Glutamatergic neuron (in vitro differentiated cells): ENCODE measurements around the gene TSFM. TPM values are rescaled to one million over a fixed set of nuclear protein-coding genes. Genes with fewer than 3 reads are reported as not detected.

Experiments
- DNase-seq: peaks from one replicate; pipeline ENCODE4 v3.0.0; 2022
- H3K27ac Mint-ChIP-seq: one replicate; pipeline ENCODE4 v1.8.0; 2020; ENCODE audit warnings: mild to moderate bottlenecking, mixed read lengths, inconsistent platforms; ENCODE audit not compliant: unreplicated experiment
- H3K27me3 Mint-ChIP-seq: one replicate; pipeline ENCODE4 v1.8.0; 2020; ENCODE audit warnings: mild to moderate bottlenecking, moderate library complexity, mixed read lengths, inconsistent platforms; ENCODE audit not compliant: unreplicated experiment
- H3K36me3 Mint-ChIP-seq: one replicate; pipeline ENCODE4 v1.8.0; 2020; ENCODE audit warnings: mild to moderate bottlenecking, mixed read lengths, inconsistent platforms; ENCODE audit not compliant: unreplicated experiment
- H3K4me1 Mint-ChIP-seq: one replicate; pipeline ENCODE4 v1.8.0; 2020; ENCODE audit warnings: mild to moderate bottlenecking, low read depth, mixed read lengths, inconsistent platforms; ENCODE audit not compliant: unreplicated experiment
- H3K4me3 Mint-ChIP-seq: one replicate; pipeline ENCODE4 v1.8.0; 2020; ENCODE audit warnings: mild to moderate bottlenecking, mixed read lengths, inconsistent platforms; ENCODE audit not compliant: unreplicated experiment
- H3K9me3 Mint-ChIP-seq: one replicate; pipeline ENCODE4 v1.8.0; 2020; ENCODE audit warnings: mild to moderate bottlenecking, moderate library complexity, mixed read lengths, inconsistent platforms; ENCODE audit not compliant: unreplicated experiment
- total RNA-seq: library from RNA; stranded (reverse); fragmentation: NEBNext Ultra II Directional; extraction: Animal tissue kit (Norgen Biotek cat#: 25700); gene quantifications from one replicate; pipeline ENCODE4 v1.2.1, GENCODE V29; 2021; ENCODE audit not compliant: unreplicated experiment
- TF ChIP-seq, protein P1 (sequence below): fragments of 200-600 bp; sonication (generic); IDR thresholded peaks from one replicate; pipeline ENCODE4 v1.5.0; 2021; ENCODE audit not compliant: partially characterized antibody, unreplicated experiment

The TSFM gene
- total RNA-seq, 1 donor from 2014 or later = 35.7 TPM

DNA sequence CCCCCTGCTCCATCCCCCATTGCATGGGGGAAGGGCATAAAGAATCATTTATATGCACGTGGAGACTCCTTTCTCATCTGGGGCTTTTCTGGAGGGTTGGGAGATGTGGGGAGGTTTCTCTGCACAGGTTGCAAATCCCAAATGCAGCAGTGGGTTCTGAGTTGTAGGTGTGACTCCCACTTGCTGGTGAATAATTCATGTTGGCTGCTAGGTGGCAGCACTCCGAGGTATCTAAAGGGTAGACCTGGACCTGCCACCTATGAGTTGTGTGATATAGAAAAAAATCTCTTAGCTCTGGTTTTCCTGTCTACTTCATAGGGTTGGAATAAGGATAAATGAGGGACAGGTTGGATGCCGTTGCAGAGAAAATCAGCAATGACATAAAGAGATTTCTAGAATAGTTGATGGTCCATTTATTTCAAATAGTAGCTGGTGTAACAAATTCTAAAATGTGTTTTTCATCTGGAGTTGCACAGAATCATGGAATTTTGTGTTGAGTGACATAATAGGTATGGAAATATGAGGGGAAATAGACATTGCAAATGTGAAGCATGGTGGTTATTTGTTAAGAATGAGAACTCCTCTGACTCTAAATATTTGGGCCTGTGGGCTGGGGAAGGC, 23.1 kb upstream of the TSFM start:
- Mint-ChIP-seq H3K4me1 (peaks cover 10% of the 10 kb centered on the region), H3K9me3 (peaks cover 9% of the 10 kb centered on the region), H3K27ac (peak overlapping the region; percentile 23), H3K27me3 (peaks cover 22% of the 10 kb centered on the region), H3K36me3 (peaks cover 11% of the 10 kb centered on the region), H3K4me3 (no peak overlapping the region)
- DNase-seq = no peak
- TF ChIP-seq, protein P1, sequence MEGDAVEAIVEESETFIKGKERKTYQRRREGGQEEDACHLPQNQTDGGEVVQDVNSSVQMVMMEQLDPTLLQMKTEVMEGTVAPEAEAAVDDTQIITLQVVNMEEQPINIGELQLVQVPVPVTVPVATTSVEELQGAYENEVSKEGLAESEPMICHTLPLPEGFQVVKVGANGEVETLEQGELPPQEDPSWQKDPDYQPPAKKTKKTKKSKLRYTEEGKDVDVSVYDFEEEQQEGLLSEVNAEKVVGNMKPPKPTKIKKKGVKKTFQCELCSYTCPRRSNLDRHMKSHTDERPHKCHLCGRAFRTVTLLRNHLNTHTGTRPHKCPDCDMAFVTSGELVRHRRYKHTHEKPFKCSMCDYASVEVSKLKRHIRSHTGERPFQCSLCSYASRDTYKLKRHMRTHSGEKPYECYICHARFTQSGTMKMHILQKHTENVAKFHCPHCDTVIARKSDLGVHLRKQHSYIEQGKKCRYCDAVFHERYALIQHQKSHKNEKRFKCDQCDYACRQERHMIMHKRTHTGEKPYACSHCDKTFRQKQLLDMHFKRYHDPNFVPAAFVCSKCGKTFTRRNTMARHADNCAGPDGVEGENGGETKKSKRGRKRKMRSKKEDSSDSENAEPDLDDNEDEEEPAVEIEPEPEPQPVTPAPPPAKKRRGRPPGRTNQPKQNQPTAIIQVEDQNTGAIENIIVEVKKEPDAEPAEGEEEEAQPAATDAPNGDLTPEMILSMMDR = no peak

DNA sequence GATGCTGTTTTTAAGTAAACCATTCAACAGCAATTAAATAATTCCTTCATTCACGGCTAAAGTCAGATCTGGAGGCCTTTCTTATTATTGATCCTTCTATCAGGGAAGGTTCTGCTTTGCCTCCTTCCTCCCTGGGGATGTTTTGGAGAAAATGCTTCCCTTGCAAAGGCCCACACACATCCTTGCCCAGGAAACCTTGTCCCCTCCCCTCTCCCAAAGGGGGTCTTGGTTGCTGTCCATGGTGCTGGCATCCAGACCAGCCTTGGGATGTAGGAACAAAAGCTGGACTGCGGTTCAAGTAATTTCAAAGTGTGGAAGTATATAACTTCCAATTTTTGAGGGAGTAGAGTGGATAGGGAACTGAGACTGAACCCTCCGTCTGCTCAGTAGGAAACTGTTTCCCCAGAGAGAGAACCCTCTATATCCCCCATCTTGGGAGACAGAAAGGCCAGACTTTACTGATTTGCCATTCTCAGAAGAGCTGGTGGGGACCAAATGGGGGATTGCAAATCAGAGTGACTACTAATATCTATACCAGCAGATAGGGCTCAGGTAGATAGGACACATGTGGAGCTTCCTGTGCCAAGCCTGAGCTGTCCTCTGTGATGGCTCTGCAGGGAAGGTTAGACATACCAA, 22.1 kb upstream of the TSFM start:
- TF ChIP-seq, protein P1 = no peak
- no peak overlapping the region for H3K27ac Mint-ChIP-seq
- peaks cover 19% of the 10 kb centered on the region for H3K27me3 Mint-ChIP-seq
- peaks cover 11% of the 10 kb centered on the region for H3K36me3 Mint-ChIP-seq
- H3K4me3 Mint-ChIP-seq = no peak overlapping the region
- H3K4me1 Mint-ChIP-seq = peaks cover 10% of the 10 kb centered on the region
- DNase-seq = no peak
- peaks cover 8% of the 10 kb centered on the region for H3K9me3 Mint-ChIP-seq

DNA sequence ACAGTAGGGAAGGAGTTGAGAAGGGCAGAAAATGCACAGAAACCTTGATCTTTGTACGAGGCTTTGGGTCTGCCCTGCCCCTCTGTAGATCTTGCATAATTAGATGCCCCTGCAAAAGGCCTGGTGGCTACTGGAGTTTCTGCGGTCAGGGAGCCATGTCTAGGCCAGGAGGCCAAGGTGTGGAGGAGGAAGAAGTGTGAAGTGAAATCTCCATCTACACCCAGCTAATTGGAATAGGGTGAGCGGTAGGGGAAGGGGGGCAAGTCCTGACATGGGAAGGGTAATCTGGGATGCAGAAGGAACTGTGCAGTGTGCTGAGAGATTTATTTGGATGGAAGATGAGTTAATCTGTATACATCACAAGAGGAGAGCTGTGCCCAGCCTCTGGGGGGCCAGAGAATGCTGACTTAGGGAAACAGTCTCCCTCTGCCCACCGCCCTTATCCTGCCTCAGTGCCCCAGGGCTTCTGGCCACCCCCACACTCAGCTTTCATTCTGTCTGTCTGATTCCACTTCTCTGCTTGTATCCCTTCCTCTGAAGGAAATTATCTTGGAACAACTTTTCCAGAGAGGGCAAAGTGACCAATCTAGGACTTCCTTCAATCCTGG, 21.1 kb upstream of the TSFM start:
- peaks cover 6% of the 10 kb centered on the region for H3K4me1 Mint-ChIP-seq
- TF ChIP-seq, protein P1 = no peak
- peaks cover 20% of the 10 kb centered on the region for H3K27me3 Mint-ChIP-seq
- H3K9me3 Mint-ChIP-seq = peaks cover 4% of the 10 kb centered on the region
- H3K4me3 Mint-ChIP-seq = no peak overlapping the region
- no peak for DNase-seq
- no peak overlapping the region for H3K27ac Mint-ChIP-seq
- peaks cover 6% of the 10 kb centered on the region for H3K36me3 Mint-ChIP-seq

DNA sequence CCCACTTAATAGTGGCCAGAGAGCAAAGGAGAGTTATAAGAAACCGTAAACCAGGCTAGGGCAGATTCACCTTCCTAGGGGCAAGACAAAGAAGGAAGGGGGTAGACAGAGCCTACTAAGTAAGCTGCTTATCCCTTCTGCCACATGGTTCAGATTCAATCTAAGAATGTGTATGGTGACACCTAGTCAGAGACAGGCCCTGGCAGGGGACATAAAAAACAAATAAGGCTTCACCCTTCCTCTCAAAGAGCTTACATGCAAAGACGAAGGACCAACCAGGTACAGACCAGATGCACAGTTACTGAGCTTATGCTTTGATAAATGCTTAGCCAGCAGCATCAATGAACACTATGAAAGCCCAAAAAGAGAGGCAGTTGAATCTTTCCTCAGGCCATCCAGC, 20.1 kb upstream of the TSFM start:
- H3K27me3 Mint-ChIP-seq = peaks cover 20% of the 10 kb centered on the region
- DNase-seq = no peak
- peaks cover 4% of the 10 kb centered on the region for H3K9me3 Mint-ChIP-seq
- TF ChIP-seq, protein P1 = no peak
- H3K4me3 Mint-ChIP-seq = no peak overlapping the region
- no peak overlapping the region for H3K27ac Mint-ChIP-seq
- H3K36me3 Mint-ChIP-seq = peaks cover 6% of the 10 kb centered on the region
- peaks cover 5% of the 10 kb centered on the region for H3K4me1 Mint-ChIP-seq
